Measurements from ENCODE around the gene POLR3K.

The POLR3K gene

DNA sequence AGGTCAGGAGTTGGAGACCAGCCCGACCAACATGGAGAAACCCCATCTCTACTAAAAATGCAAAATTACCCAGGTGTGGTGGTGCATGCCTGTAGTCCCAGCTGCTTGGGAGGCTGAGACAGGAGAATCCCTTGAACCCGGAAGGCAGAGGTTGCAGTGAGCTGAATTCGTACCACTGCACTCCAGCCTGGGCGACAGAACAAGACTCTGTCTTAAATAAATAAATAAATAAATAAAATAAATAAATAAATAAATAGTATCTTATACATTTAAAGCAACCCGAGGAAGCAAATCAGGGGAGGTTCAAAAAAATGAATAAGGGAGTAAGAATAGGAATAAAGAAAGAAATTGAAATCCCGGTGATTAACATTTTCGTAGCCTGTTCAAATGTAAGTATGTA, 6.9 kb downstream of the POLR3K start (continued):
- TF ChIP-seq ZFP3 (tag by site-specific recombination; IDR thresholded peaks at IDR 0.05; ENCODE audit: low read depth) (peak; percentile 64), ZNF146 (tag by site-specific recombination; IDR thresholded peaks at IDR 0.05) (0 out of 2 replicates have a peak, but pooled peaks have one; percentile 21), FEZF1 (tag by site-specific recombination; IDR thresholded peaks at IDR 0.05) (peak; percentile 9; the same call in 1 of the 2 replicates), SCRT2 (tag by site-specific recombination; IDR thresholded peaks at IDR 0.05) (peak; percentile 34; the same call in 1 of the 2 replicates), ZNF155 (tag by site-specific recombination; IDR thresholded peaks at IDR 0.05) (0 out of 2 replicates have a peak, but pooled peaks have one; percentile 83), ZNF10 (tag by site-specific recombination; IDR thresholded peaks at IDR 0.05) (peak; percentile 30; the same call in 1 of the 2 replicates), ZNF292 (tag by site-specific recombination; IDR thresholded peaks at IDR 0.05; ENCODE audit: borderline replicate concordance, low read depth) (peak; percentile 99), ZNF426 (tag by site-specific recombination; IDR thresholded peaks at IDR 0.05) (peak; percentile 100), REPIN1 (tag by site-specific recombination; IDR thresholded peaks at IDR 0.05; ENCODE audit: low read depth) (peak; percentile 56; the same call in 1 of the 2 replicates), ZNF791 (tag by site-specific recombination; IDR thresholded peaks at IDR 0.05) (peak; percentile 71; the same call in 1 of the 2 replicates), ZFP37 (tag by site-specific recombination; IDR thresholded peaks at IDR 0.05) (peak; percentile 97), TSHZ1 (tag by site-specific recombination; IDR thresholded peaks at IDR 0.05; ENCODE audit: borderline replicate concordance) (peak; percentile 59; the same call in 1 of the 2 replicates), ZNF140 (tag by site-specific recombination; IDR thresholded peaks at IDR 0.05) (peak; percentile 99), ZNF629 (tag by site-specific recombination; IDR thresholded peaks at IDR 0.05) (peak; percentile 87), ZNF202 (tag by site-specific recombination; IDR thresholded peaks at IDR 0.05; ENCODE audit: borderline replicate concordance) (peak; percentile 99), ZNF266 (tag by site-specific recombination; IDR thresholded peaks at IDR 0.05; ENCODE audit: low read depth) (peak; percentile 97), KLF7 (tag by site-specific recombination; IDR thresholded peaks at IDR 0.05; ENCODE audit: borderline replicate concordance) (peak; percentile 77; the same call in 1 of the 2 replicates), ZNF610 (tag by site-specific recombination; IDR thresholded peaks at IDR 0.05; ENCODE audit: borderline replicate concordance) (peak; percentile 68; the same call in 1 of the 2 replicates), SP3 (tag by site-specific recombination; IDR thresholded peaks at IDR 0.05) (0 out of 2 replicates have a peak, but pooled peaks have one; percentile 24), ZNF221 (tag by site-specific recombination; IDR thresholded peaks at IDR 0.05; ENCODE audit: borderline replicate concordance) (peak; percentile 95; the same call in 1 of the 2 replicates), ZNF501 (tag by site-specific recombination; IDR thresholded peaks at IDR 0.05) (peak; percentile 95), ZNF645 (tag by site-specific recombination; IDR thresholded peaks at IDR 0.05) (peak; percentile 56; the same call in 1 of the 2 replicates), ZNF404 (tag by site-specific recombination; IDR thresholded peaks at IDR 0.05) (peak; percentile 99), OVOL3 (tag by site-specific recombination; IDR thresholded peaks at IDR 0.05) (peak; percentile 89; the same call in 1 of the 2 replicates), ZNF514 (tag by site-specific recombination; IDR thresholded peaks at IDR 0.05) (peak; percentile 87; the same call in 1 of the 2 replicates), ZNF354C (tag by site-specific recombination; IDR thresholded peaks at IDR 0.05; ENCODE audit: borderline replicate concordance, low read depth) (peak; percentile 99), GLI2 (tag by site-specific recombination; IDR thresholded peaks at IDR 0.05; ENCODE audit: borderline replicate concordance, low read depth) (peak; percentile 87; the same call in 1 of the 2 replicates)
- TF ChIP-seq, protein P1, sequence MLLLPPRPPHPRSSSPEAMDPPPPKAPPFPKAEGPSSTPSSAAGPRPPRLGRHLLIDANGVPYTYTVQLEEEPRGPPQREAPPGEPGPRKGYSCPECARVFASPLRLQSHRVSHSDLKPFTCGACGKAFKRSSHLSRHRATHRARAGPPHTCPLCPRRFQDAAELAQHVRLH (tag by site-specific recombination; IDR thresholded peaks at IDR 0.05), result peak; percentile 91
- TF ChIP-seq, protein P2, sequence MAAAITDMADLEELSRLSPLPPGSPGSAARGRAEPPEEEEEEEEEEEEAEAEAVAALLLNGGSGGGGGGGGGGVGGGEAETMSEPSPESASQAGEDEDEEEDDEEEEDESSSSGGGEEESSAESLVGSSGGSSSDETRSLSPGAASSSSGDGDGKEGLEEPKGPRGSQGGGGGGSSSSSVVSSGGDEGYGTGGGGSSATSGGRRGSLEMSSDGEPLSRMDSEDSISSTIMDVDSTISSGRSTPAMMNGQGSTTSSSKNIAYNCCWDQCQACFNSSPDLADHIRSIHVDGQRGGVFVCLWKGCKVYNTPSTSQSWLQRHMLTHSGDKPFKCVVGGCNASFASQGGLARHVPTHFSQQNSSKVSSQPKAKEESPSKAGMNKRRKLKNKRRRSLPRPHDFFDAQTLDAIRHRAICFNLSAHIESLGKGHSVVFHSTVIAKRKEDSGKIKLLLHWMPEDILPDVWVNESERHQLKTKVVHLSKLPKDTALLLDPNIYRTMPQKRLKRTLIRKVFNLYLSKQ (tag by site-specific recombination; IDR thresholded peaks at IDR 0.05; ENCODE audit: borderline replicate concordance), result peak; percentile 96

All from HEK293 (cell line).